ENCODE results near the gene WFDC8. TPM values are rescaled to one million over a fixed set of nuclear protein-coding genes. Genes with fewer than 3 reads are reported as not detected.
"Not testable (repeated sequence)": the region's sequence is repeated elsewhere in the genome, so short reads cannot be mapped to it uniquely, and the experiment has no call there.

WFDC8 gene
- total RNA-seq = not detected in 2 replicates

GRCh38 chr20:45579184-45579583 lies at the start of gene WFDC8:
TSS of gene WFDC8 (minus strand) at chr20:45579284. CDS start at chr20:45579247, 37 bp downstream.
- no peaks in the 10 kb centered on the region for H3K36me3 Mint-ChIP-seq (ENCODE audit: low read depth)
- H3K4me3 Mint-ChIP-seq = no peak within 1 kb of the TSS
- intact Hi-C loops (cut with micrococcal nuclease) = no loop called here
- H3K4me1 Mint-ChIP-seq (ENCODE audit: low read depth) = no peaks in the 10 kb centered on the region
- DNase-seq (ENCODE audit: low spot score) = no peak
- peaks cover 6% of the 10 kb centered on the region for H3K27me3 Mint-ChIP-seq (ENCODE audit: insufficient read depth)
- H3K9me3 Mint-ChIP-seq = no peaks in the 10 kb centered on the region
- H3K27ac Mint-ChIP-seq = no peak within 1 kb of the TSS

GRCh38 chr20:45626540-45626939 lies 47.5 kb upstream of the WFDC8 start:
- no peaks in the 10 kb centered on the region for H3K9me3 Mint-ChIP-seq
- H3K4me3 Mint-ChIP-seq = no peak overlapping the region
- peaks cover 7% of the 10 kb centered on the region for H3K27me3 Mint-ChIP-seq (ENCODE audit: insufficient read depth)
- no peak overlapping the region for H3K27ac Mint-ChIP-seq
- DNase-seq (ENCODE audit: low spot score) = no peak
- intact Hi-C loops (cut with micrococcal nuclease) = no loop called here
- no peaks in the 10 kb centered on the region for H3K36me3 Mint-ChIP-seq (ENCODE audit: low read depth)
- H3K4me1 Mint-ChIP-seq (ENCODE audit: low read depth) = no peaks in the 10 kb centered on the region

- no peak for DNase-seq (ENCODE audit: low spot score)
- H3K27me3 Mint-ChIP-seq (ENCODE audit: insufficient read depth) = no peaks in the 10 kb centered on the region
- no peaks in the 10 kb centered on the region for H3K4me1 Mint-ChIP-seq (ENCODE audit: low read depth)
- no peaks in the 10 kb centered on the region for H3K9me3 Mint-ChIP-seq
- H3K4me3 Mint-ChIP-seq = no peak overlapping the region
- no peak overlapping the region for H3K27ac Mint-ChIP-seq
- intact Hi-C loops (cut with micrococcal nuclease) = no loop called here
- H3K36me3 Mint-ChIP-seq (ENCODE audit: low read depth) = no peaks in the 10 kb centered on the region
These were observed 42.5 kb upstream of the WFDC8 start for GRCh38 chr20:45621593-45621992.

- H3K27me3 Mint-ChIP-seq (ENCODE audit: insufficient read depth) = no peaks in the 10 kb centered on the region
- H3K27ac Mint-ChIP-seq = no peak overlapping the region
- no peak overlapping the region for H3K4me3 Mint-ChIP-seq
- no peaks in the 10 kb centered on the region for H3K4me1 Mint-ChIP-seq (ENCODE audit: low read depth)
- DNase-seq (ENCODE audit: low spot score) = no peak
- intact Hi-C loops (cut with micrococcal nuclease) = no loop called here
- H3K9me3 Mint-ChIP-seq = no peaks in the 10 kb centered on the region
- H3K36me3 Mint-ChIP-seq (ENCODE audit: low read depth) = no peaks in the 10 kb centered on the region
These were observed 38.5 kb upstream of the WFDC8 start for GRCh38 chr20:45617591-45617990.

- no peak overlapping the region for H3K4me3 Mint-ChIP-seq
- DNase-seq (ENCODE audit: low spot score) = no peak
- no peaks in the 10 kb centered on the region for H3K27me3 Mint-ChIP-seq (ENCODE audit: insufficient read depth)
- peaks cover 24% of the 10 kb centered on the region for H3K9me3 Mint-ChIP-seq
- intact Hi-C loops (cut with micrococcal nuclease) = no loop called here
- peaks cover 20% of the 10 kb centered on the region for H3K4me1 Mint-ChIP-seq (ENCODE audit: low read depth)
- no peak overlapping the region for H3K27ac Mint-ChIP-seq
- H3K36me3 Mint-ChIP-seq (ENCODE audit: low read depth) = peaks cover 5% of the 10 kb centered on the region
These were observed 33.2 kb upstream of the WFDC8 start for GRCh38 chr20:45612314-45612713.

- Mint-ChIP-seq H3K9me3 (peaks cover 31% of the 10 kb centered on the region), H3K36me3 (ENCODE audit: low read depth) (peaks cover 5% of the 10 kb centered on the region), H3K4me3 (no peak overlapping the region), H3K27me3 (ENCODE audit: insufficient read depth) (no peaks in the 10 kb centered on the region), H3K27ac (peak overlapping the region; percentile 36), H3K4me1 (ENCODE audit: low read depth) (peaks cover 20% of the 10 kb centered on the region)
- intact Hi-C loops (cut with micrococcal nuclease) = loop anchor here (1.0 kb wide), 1 partner anchor 141 kb away; no protein-coding TSS in a partner anchor
- no peak for DNase-seq (ENCODE audit: low spot score)
These were observed 32.0 kb upstream of the WFDC8 start for GRCh38 chr20:45611054-45611453.

GRCh38 chr20:45607810-45608209 lies 28.7 kb upstream of the WFDC8 start:
- intact Hi-C loops (cut with micrococcal nuclease) = no loop called here
- Mint-ChIP-seq H3K4me3 (no peak overlapping the region), H3K9me3 (peaks cover 43% of the 10 kb centered on the region), H3K27ac (no peak overlapping the region), H3K4me1 (ENCODE audit: low read depth) (peaks cover 20% of the 10 kb centered on the region), H3K36me3 (ENCODE audit: low read depth) (peaks cover 5% of the 10 kb centered on the region), H3K27me3 (ENCODE audit: insufficient read depth) (peaks cover 3% of the 10 kb centered on the region)
- no peak for DNase-seq (ENCODE audit: low spot score)

DNA sequence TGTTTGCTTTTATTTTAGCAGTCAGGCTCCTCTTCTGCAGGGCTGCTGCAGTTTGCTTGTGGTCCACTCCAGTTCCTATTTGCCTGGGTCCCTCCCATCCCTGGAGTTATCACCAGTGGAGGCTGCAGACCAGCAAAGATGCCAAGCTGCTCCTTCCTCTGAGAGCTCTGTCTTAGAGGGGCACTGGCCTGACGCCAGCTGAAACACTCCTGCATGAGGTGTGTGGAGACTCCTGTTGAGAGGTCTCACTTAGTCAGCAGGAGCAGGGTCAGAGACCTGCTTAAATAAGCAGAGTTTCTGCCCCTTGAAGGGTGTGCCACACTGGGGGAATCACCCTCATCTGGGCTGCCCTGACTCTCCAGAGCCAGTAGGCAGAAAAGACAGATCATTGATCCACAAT lies 16.2 kb upstream of the WFDC8 start:
- H3K9me3 Mint-ChIP-seq = no peaks in the 10 kb centered on the region
- H3K27me3 Mint-ChIP-seq (ENCODE audit: insufficient read depth) = peaks cover 8% of the 10 kb centered on the region
- intact Hi-C loops (cut with micrococcal nuclease) = no loop called here
- H3K4me3 Mint-ChIP-seq = no peak overlapping the region
- no peaks in the 10 kb centered on the region for H3K36me3 Mint-ChIP-seq (ENCODE audit: low read depth)
- no peak for DNase-seq (ENCODE audit: low spot score)
- no peaks in the 10 kb centered on the region for H3K4me1 Mint-ChIP-seq (ENCODE audit: low read depth)
- H3K27ac Mint-ChIP-seq = no peak overlapping the region

- H3K27ac Mint-ChIP-seq = no peak overlapping the region
- no peaks in the 10 kb centered on the region for H3K4me1 Mint-ChIP-seq (ENCODE audit: low read depth)
- H3K36me3 Mint-ChIP-seq (ENCODE audit: low read depth) = no peaks in the 10 kb centered on the region
- intact Hi-C loops (cut with micrococcal nuclease) = no loop called here
- DNase-seq (ENCODE audit: low spot score) = no peak
- no peak overlapping the region for H3K4me3 Mint-ChIP-seq
- H3K27me3 Mint-ChIP-seq (ENCODE audit: insufficient read depth) = peaks cover 8% of the 10 kb centered on the region
- no peaks in the 10 kb centered on the region for H3K9me3 Mint-ChIP-seq
These were observed 14.4 kb upstream of the WFDC8 start for GRCh38 chr20:45593498-45593897.

DNA sequence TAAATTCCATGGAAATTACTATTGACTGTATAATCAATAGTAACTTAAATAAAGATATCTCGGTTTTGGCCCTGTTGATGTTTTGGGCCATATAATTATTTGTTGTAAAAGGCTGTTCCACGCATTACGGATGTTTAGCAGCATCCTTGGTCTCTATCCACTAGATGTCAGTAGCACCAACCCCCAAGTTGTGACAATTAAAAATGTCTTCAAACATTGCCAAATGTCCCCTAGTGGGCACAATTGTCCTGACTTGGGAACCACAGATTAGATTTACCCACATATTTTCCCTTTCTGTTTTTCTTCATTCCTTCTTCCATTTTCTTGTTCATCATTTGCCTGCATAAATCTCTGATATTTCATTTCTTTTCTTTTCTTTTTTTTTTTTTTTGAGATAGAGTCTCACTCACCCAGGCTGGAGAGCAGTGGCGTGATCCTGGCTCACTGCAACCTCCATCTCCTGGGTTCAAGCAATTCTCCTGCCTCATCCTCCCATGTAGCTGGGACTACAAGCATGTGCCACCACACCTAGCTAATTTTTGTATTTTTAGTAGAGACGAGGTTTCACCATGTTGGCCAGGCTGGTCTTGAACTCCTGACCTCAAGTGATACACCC lies 13.6 kb upstream of the WFDC8 start:
- Mint-ChIP-seq H3K4me1 (ENCODE audit: low read depth) (no peaks in the 10 kb centered on the region), H3K4me3 (no peak overlapping the region), H3K27me3 (ENCODE audit: insufficient read depth) (peaks cover 9% of the 10 kb centered on the region), H3K36me3 (ENCODE audit: low read depth) (no peaks in the 10 kb centered on the region), H3K27ac (no peak overlapping the region), H3K9me3 (no peaks in the 10 kb centered on the region)
- intact Hi-C loops (cut with micrococcal nuclease) = loop anchor here (1.0 kb wide), 2 partner anchors 37 to 179 kb away; partner anchors contain the start of gene WFDC10A
- DNase-seq (ENCODE audit: low spot score) = no peak

DNA sequence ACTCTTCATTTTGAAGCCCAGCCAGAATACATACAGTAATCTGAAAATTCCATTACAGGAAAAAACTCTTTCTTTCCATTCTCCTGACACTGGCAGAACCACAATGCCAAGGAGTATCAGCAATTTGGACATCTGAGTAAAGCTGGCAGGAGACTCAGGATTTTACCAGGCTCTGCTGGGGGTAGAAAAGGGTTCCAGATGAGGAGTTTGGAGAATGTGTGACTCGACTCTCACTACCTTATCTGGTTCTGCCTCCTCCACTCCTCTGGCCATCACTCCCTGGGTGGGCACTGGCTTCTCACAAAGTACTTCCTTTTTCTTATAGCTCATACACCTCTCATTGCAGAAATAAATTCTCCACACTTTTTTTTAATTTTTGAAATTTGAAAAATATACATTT lies 10.6 kb upstream of the WFDC8 start:
- no peak overlapping the region for H3K27ac Mint-ChIP-seq
- no peaks in the 10 kb centered on the region for H3K9me3 Mint-ChIP-seq

GRCh38 chr20:45588800-45589199 lies 9.7 kb upstream of the WFDC8 start:
- no peak overlapping the region for H3K4me3 Mint-ChIP-seq
- H3K27me3 Mint-ChIP-seq (ENCODE audit: insufficient read depth) = peaks cover 4% of the 10 kb centered on the region
- no peaks in the 10 kb centered on the region for H3K9me3 Mint-ChIP-seq
- intact Hi-C loops (cut with micrococcal nuclease) = no loop called here
- H3K36me3 Mint-ChIP-seq (ENCODE audit: low read depth) = no peaks in the 10 kb centered on the region
- no peak overlapping the region for H3K27ac Mint-ChIP-seq
- DNase-seq (ENCODE audit: low spot score) = no peak
- H3K4me1 Mint-ChIP-seq (ENCODE audit: low read depth) = no peaks in the 10 kb centered on the region

More for the DNA sequence above, 10.6 kb upstream of the WFDC8 start:
- intact Hi-C loops (cut with micrococcal nuclease) = no loop called here
- no peaks in the 10 kb centered on the region for H3K4me1 Mint-ChIP-seq (ENCODE audit: low read depth)
- H3K36me3 Mint-ChIP-seq (ENCODE audit: low read depth) = no peaks in the 10 kb centered on the region
- H3K27me3 Mint-ChIP-seq (ENCODE audit: insufficient read depth) = peaks cover 8% of the 10 kb centered on the region
- H3K4me3 Mint-ChIP-seq = no peak overlapping the region
- DNase-seq (ENCODE audit: low spot score) = no peak

GRCh38 chr20:45585986-45586385 lies 6.9 kb upstream of the WFDC8 start:
- not testable (repeated sequence) for H3K4me1 Mint-ChIP-seq (ENCODE audit: low read depth)

DNA sequence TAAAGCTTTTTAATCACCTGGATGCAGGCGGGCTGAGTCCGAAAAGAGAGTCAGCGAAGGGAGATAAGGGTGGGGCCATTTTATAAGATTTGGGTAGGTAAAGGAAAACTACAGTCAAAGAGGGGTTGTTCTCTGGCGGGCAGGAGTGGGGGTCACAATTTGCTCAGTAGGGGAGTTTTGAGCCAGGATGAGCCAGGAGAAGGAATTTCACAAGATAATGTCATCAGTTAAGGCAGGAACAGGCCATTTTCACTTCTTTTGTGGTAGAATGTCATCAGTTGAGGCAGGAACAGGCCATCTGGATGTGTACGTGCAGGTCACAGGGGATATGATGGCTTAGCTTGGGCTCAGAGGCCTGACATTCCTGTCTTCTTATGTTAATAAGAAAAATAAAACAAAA lies 5.2 kb upstream of the WFDC8 start:
- not testable (repeated sequence) for H3K4me3 Mint-ChIP-seq, H3K27ac Mint-ChIP-seq

More at GRCh38 chr20:45585986-45586385, 6.9 kb upstream of the WFDC8 start:
- intact Hi-C loops (cut with micrococcal nuclease); H3K27me3 Mint-ChIP-seq (ENCODE audit: insufficient read depth); H3K9me3 Mint-ChIP-seq; H3K36me3 Mint-ChIP-seq (ENCODE audit: low read depth); DNase-seq (ENCODE audit: low spot score); H3K4me3 Mint-ChIP-seq; H3K27ac Mint-ChIP-seq: not testable (repeated sequence)

More for the DNA sequence above, 5.2 kb upstream of the WFDC8 start:
- H3K9me3 Mint-ChIP-seq; H3K27me3 Mint-ChIP-seq (ENCODE audit: insufficient read depth); DNase-seq (ENCODE audit: low spot score); H3K36me3 Mint-ChIP-seq (ENCODE audit: low read depth); intact Hi-C loops (cut with micrococcal nuclease); H3K4me1 Mint-ChIP-seq (ENCODE audit: low read depth): not testable (repeated sequence)
